ENCODE data around the gene COL4A2.

DNA sequence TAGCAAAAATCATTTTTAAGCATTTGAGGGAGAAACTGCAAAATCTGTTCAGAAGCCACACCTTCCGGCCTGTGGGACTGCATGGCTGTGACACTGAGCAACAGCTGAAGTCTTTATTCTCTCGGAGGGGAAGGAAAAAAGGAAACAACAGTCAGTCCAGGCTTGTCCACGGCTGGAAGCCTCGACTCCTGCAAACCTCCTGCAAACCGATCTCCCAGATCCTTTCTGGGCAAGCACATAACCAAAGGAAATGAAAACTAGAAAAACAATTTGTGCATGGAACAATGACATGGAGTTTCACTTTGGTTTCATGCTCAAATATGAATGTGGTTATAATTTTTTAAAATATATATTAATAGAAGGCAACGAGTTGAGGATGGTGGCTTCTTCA lies 1.1 kb upstream of the COL4A2 start:
- TF ChIP-seq, protein P1, sequence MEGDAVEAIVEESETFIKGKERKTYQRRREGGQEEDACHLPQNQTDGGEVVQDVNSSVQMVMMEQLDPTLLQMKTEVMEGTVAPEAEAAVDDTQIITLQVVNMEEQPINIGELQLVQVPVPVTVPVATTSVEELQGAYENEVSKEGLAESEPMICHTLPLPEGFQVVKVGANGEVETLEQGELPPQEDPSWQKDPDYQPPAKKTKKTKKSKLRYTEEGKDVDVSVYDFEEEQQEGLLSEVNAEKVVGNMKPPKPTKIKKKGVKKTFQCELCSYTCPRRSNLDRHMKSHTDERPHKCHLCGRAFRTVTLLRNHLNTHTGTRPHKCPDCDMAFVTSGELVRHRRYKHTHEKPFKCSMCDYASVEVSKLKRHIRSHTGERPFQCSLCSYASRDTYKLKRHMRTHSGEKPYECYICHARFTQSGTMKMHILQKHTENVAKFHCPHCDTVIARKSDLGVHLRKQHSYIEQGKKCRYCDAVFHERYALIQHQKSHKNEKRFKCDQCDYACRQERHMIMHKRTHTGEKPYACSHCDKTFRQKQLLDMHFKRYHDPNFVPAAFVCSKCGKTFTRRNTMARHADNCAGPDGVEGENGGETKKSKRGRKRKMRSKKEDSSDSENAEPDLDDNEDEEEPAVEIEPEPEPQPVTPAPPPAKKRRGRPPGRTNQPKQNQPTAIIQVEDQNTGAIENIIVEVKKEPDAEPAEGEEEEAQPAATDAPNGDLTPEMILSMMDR (IDR thresholded peaks at IDR 0.05): no peak
- peak in 1 of 2 donors; percentile 19 for TF ChIP-seq POLR2A (IDR thresholded peaks at IDR 0.05)
